ENCODE data around the gene BRD1. TPM values are rescaled to one million over a fixed set of nuclear protein-coding genes. Genes with fewer than 3 reads are reported as not detected.
A peak's percentile ranks its signal among the peaks of the same experiment; 100 is the strongest.

The BRD1 gene
- total RNA-seq, 2 experiments from 2014 or later: 24.5 to 29.0 TPM

- Mint-ChIP-seq H3K4me1 (ENCODE audit: low read depth) (peaks cover 15% of the 10 kb centered on the region), H3K27ac (no peak overlapping the region), H3K9me3 (no peaks in the 10 kb centered on the region), H3K27me3 (no peaks in the 10 kb centered on the region), H3K4me3 (no peak overlapping the region), H3K36me3 (ENCODE audit: low read depth) (peaks cover 30% of the 10 kb centered on the region)
- no peak for DNase-seq
- no peak for TF ChIP-seq CTCF (IDR thresholded peaks at IDR 0.05)
- intact Hi-C loops (cut with micrococcal nuclease): no loop called here
- POLR2A ChIA-PET: no interaction called here
- CTCF ChIA-PET: no interaction called here
- no peak for ATAC-seq
Measured at GRCh38 chr22:49798486-49799151, 29.1 kb downstream of the BRD1 start.

GRCh38 chr22:49797706-49798105 lies 30.0 kb downstream of the BRD1 start:
- intact Hi-C loops (cut with micrococcal nuclease): no loop called here
- ATAC-seq (no peak), DNase-seq (no peak)
- Mint-ChIP-seq H3K36me3 (ENCODE audit: low read depth) (peaks cover 29% of the 10 kb centered on the region), H3K27ac (no peak overlapping the region), H3K4me1 (ENCODE audit: low read depth) (peaks cover 6% of the 10 kb centered on the region), H3K4me3 (no peak overlapping the region), H3K9me3 (no peaks in the 10 kb centered on the region), H3K27me3 (no peaks in the 10 kb centered on the region)
- ChIA-PET CTCF (no interaction called here), POLR2A (no interaction called here)
- TF ChIP-seq CTCF (IDR thresholded peaks at IDR 0.05): no peak

DNA sequence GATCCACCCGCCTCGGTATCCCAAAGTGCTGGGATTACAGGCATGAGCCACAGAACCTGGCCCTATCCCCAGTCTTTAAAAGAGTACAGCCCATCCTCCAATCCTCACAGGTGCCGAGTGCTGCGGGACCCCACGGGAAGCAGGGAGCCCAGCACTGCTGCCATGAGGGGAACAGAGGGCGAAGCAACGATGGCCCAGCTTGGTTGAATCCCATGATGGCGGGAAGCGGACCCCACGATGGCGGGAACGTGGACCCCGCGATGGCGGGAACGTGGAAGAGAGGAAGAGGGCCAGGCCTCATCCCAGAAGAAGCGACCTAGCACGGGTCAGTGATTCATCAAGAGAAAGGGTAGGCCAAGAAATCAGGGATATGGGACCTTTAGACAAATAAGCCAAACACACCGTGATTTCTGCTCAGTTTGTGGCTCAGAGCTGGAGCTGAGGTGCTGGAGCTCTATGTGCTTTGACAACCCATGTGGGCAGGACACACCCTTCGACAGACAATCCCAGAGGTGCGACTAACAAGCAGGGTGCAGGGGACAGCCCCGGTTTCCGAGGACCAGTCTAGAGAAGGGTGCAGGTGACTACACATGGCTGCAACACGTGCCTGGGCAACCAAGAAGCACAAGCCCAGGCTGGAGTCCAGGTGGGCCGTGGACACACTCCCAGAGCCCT lies 30.9 kb downstream of the BRD1 start:
- H3K27me3 Mint-ChIP-seq: no peaks in the 10 kb centered on the region
- DNase-seq: no peak
- no peak for TF ChIP-seq CTCF (IDR thresholded peaks at IDR 0.05)
- H3K4me1 Mint-ChIP-seq (ENCODE audit: low read depth): peaks cover 6% of the 10 kb centered on the region
- H3K9me3 Mint-ChIP-seq: no peaks in the 10 kb centered on the region
- intact Hi-C loops (cut with micrococcal nuclease): no loop called here
- no peak overlapping the region for H3K4me3 Mint-ChIP-seq
- CTCF ChIA-PET: no interaction called here
- H3K36me3 Mint-ChIP-seq (ENCODE audit: low read depth): peaks cover 27% of the 10 kb centered on the region
- no peak for ATAC-seq
- POLR2A ChIA-PET: no interaction called here
- no peak overlapping the region for H3K27ac Mint-ChIP-seq

DNA sequence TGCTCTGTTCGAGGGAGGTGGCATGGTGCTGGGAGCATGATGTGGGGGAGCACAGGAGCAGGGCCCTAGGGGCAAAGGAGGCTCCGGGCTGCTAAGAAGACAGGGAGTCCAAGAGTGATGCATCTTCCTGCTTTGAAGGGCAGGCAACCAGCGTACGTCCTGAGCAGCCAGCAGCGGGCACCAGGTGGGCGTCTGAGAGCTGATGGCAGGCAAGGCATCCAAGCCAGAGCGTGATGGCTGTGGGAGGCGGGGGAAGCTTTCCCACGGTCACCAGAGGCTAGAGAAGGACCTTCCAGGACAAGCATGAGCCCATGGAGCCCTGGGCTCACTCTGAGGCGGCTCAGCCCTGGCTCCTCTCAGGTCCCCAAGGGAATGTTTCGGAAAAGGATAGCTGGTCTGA lies 32.2 kb downstream of the BRD1 start:
- ChIA-PET CTCF (no interaction called here), POLR2A (no interaction called here)
- no peak for TF ChIP-seq CTCF (IDR thresholded peaks at IDR 0.05)
- ATAC-seq: no peak
- Mint-ChIP-seq H3K36me3 (ENCODE audit: low read depth) (peaks cover 32% of the 10 kb centered on the region), H3K27me3 (no peaks in the 10 kb centered on the region), H3K4me1 (ENCODE audit: low read depth) (peaks cover 19% of the 10 kb centered on the region), H3K27ac (peak overlapping the region; percentile 25), H3K4me3 (no peak overlapping the region), H3K9me3 (no peaks in the 10 kb centered on the region)
- no peak for DNase-seq
- intact Hi-C loops (cut with micrococcal nuclease): no loop called here

GRCh38 chr22:49793871-49794270 lies 33.8 kb downstream of the BRD1 start:
- no peaks in the 10 kb centered on the region for H3K9me3 Mint-ChIP-seq
- ChIA-PET CTCF (no interaction called here), POLR2A (no interaction called here)
- ATAC-seq: no peak
- peaks cover 36% of the 10 kb centered on the region for H3K36me3 Mint-ChIP-seq (ENCODE audit: low read depth)
- peaks cover 34% of the 10 kb centered on the region for H3K4me1 Mint-ChIP-seq (ENCODE audit: low read depth)
- no peaks in the 10 kb centered on the region for H3K27me3 Mint-ChIP-seq
- intact Hi-C loops (cut with micrococcal nuclease): no loop called here
- no peak overlapping the region for H3K4me3 Mint-ChIP-seq
- DNase-seq: no peak
- TF ChIP-seq CTCF (IDR thresholded peaks at IDR 0.05): no peak
- no peak overlapping the region for H3K27ac Mint-ChIP-seq

Measured in activated CD8-positive, alpha-beta T cell treated with anti-CD3 and anti-CD28 coated beads for 36 hours (primary cell).